Astrocyte of the spinal cord (primary cell): ENCODE data around the gene ARF3.

ENCODE experiments used
- DNase-seq: peaks from one replicate; pipeline ENCODE4 v3.0.0; 2011; ENCODE audit warnings: low read depth, low spot score
- H3K4me3 ChIP-seq: 2 replicates; pipeline ENCODE4 v1.5.1; 2011; ENCODE audit warnings: low read depth, mild to moderate bottlenecking, low read length, moderate library complexity
- CTCF ChIP-seq: IDR thresholded peaks from 2 replicates; pipeline ENCODE4 v1.5.1; 2012; ENCODE audit warnings: low read depth, mild to moderate bottlenecking, low read length, inconsistent platforms
- in situ Hi-C: cut with HindIII; loops from 2 replicates; pipeline ENCODE4 v1.10.0; 2017; ENCODE audit warnings: low sequenced_read_pairs

Gene ARF3

DNA sequence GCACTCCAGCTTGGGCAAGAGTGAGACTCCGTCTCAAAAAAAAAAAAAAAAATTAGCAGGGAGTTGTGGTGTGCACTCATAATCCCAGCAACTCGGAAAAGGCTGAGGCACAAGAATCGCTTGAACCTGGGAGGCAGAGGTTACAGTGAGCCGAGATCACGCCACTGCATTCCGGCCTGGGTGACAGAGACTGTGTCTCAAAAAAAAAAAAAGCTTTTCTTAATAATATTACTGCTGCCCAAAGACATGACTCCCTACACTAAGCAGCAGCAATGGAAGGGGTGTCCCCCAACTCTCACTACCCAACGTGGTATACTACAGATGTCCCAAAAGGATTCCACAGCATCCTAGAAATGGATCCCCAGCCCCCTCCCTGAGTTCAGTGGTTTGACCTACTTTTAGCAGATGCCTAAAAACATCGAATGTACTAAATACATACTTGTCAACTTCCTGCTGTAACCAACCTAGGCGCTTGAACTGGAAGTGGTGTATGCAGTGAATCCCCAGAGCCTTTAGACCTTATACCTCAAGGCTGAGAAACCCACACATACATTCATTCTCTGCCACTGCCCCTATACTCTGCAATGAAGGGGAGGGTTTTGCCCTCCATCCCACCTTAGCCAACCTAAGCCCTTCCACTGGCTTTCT, 23.5 kb downstream of the ARF3 start:
- H3K4me3 ChIP-seq = no peak overlapping the region
- DNase-seq = no peak
- TF ChIP-seq CTCF = no peak
- in situ Hi-C loops = no loop called here

- in situ Hi-C loops = no loop called here
- TF ChIP-seq CTCF = no peak
- H3K4me3 ChIP-seq = no peak overlapping the region
- DNase-seq = no peak
These were observed 24.4 kb downstream of the ARF3 start for GRCh38 chr12:48932878-48933277.

DNA sequence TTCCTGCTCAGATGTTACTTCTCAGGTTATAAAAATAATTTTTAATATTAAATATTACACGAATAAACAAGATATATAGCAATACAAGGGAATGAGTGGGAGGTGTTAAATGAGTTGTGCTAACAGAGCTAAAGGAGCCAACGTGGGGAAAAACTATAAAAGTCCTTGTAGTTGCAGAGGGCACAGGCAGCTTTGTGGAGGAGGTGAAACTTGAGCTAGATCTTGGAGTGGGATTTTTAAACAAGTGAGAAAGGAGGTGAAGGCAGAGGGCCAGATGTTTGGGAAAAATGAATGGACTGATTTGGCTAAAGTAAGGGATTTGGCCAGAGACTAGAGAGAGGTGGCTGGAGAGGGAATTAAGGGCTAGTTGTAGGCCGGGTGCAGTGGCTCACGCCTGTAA, 26.8 kb downstream of the ARF3 start:
- DNase-seq = no peak
- no peak overlapping the region for H3K4me3 ChIP-seq
- in situ Hi-C loops = no loop called here
- no peak for TF ChIP-seq CTCF

- no peak overlapping the region for H3K4me3 ChIP-seq
- in situ Hi-C loops = no loop called here
- no peak for TF ChIP-seq CTCF
- DNase-seq = no peak
These were observed 27.7 kb downstream of the ARF3 start for GRCh38 chr12:48929551-48929950.

DNA sequence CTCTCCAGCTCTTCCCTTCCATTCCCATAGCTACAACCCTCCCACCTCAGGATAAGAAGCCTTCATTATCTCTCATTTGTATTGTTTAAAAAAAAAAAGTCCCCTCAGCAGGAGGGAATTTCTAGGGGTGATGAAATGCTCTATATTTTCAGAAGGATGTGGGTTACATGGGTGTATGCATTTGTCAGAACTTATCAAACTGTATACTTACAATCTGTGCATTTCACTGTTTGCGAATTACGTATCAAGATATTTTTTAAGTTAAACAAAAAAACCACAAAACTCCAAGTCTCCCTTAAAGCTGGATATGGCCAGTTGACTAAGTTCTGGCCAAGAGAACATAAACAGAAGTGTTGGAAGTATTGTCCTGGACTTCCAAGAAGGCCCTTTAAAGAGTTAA, 30.0 kb downstream of the ARF3 start:
- no peak for TF ChIP-seq CTCF
- peak; percentile 24 for DNase-seq
- in situ Hi-C loops = no loop called here
- H3K4me3 ChIP-seq = no peak overlapping the region

DNA sequence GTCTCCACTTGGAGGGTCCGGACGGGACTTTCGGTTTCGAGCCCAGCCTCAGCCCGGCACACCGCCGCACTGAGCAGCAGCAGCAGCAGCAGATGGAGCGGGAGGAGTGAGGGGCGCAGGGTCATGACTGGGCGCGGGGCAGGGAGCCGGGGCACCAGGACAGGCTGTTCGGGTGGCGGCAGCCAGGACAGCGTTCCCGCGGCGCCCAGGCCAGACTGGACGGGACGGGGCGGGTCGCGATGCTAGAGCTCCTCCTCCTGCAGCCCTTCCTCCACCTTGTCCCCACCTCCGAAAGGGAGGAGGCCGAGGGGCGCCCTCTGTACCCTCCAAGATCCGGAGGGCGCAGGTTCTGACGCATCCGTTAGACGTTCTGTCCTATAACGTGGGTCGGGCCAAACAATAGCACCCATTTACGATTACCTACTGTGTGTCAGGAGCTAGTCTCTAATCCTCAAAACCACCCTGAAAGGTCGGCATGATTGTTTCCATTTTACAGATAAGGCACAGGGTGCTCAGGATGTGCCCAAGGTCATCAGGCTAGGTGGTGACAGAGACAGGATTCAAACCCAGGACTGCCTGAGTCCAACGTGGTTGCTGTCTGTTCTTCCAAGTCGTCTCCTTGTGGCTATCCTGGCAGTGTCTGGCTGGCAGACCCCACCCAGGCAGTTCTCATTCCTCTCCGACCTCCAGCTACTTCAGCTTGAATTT, 31.8 kb downstream of the ARF3 start, which contains the start of gene FKBP11:
FKBP11 (minus strand) TSS at position 189 of the 708 bp plus-strand sequence; CDS start at position 125, 64 bp downstream.
- no peak for TF ChIP-seq CTCF
- H3K4me3 ChIP-seq = peak within 1 kb of the TSS; percentile 94

More for the DNA sequence above, 31.8 kb downstream of the ARF3 start, which contains the start of gene FKBP11:
- peak; percentile 37 for DNase-seq
- in situ Hi-C loops = no loop called here
